A549 (cell line): ENCODE results near the gene LTA4H.

ENCODE experiments used
- FOSL2 ChIP-seq, 2 experiments: fragments of 450-650 bp in 1 of 2; fragments of >200 bp in 1 of 2; sonication (Bioruptor Twin) in 1 of 2; formaldehyde crosslinking; IDR thresholded peaks; 2 replicates each; pipeline versions ENCODE4 v1.5.0 to v1.6.1; 2016 to 2020; ENCODE audit warnings: mild to moderate bottlenecking in 1 of 2, moderate library complexity in 1 of 2
- HDAC2 ChIP-seq: fragments of 200-600 bp; sonication (generic); IDR thresholded peaks from 2 replicates; pipeline ENCODE4 v1.6.1; 2016
- POLR2A ChIP-seq: IDR thresholded peaks from 2 replicates; pipeline ENCODE4 v1.6.1; 2012; ENCODE audit warnings: mild to moderate bottlenecking, low read length

- TF ChIP-seq FOSL2 (IDR thresholded peaks at IDR 0.05) (no peak), FOSL2 (CRISPR knock-in tag; IDR thresholded peaks at IDR 0.05) (no peak), HDAC2 (no peak), POLR2A (no peak)
These were observed 78.7 kb downstream of the LTA4H start for GRCh38 chr12:95956557-95957145.
